Measurements from ENCODE around the gene MYO10. TPM values are rescaled to one million over a fixed set of nuclear protein-coding genes. Genes with fewer than 3 reads are reported as not detected.
A peak's percentile ranks its signal among the peaks of the same experiment; 100 is the strongest.
"Not testable (repeated sequence)": the region's sequence is repeated elsewhere in the genome, so short reads cannot be mapped to it uniquely, and the experiment has no call there.

Gene MYO10
- total RNA-seq, 4 donors from 2014 or later: 34.7 to 122 (median 71.2) TPM

- Histone ChIP-seq H3K27ac (peak overlapping the region in 2 of 4 donors; percentile 32 to 38), H3K4me1 (peaks cover 0 to 11% (median 0%) of the 10 kb centered on the region in 4 donors), H3K27me3 (no peaks in the 10 kb centered on the region), H3K36me3 (peaks cover 0 to 12% (median 0%) of the 10 kb centered on the region in 3 donors), H3K4me3 (no peak overlapping the region), H3K9me3 (no peaks in the 10 kb centered on the region)
- peak in 2 of 3 donors; percentile 54 to 62 for DNase-seq
- TF ChIP-seq POLR2A (IDR thresholded peaks at IDR 0.05) (no peak), CTCF (IDR thresholded peaks at IDR 0.05) (no peak)
These were observed 208.2 kb downstream of the MYO10 start for GRCh38 chr5:16727755-16728325.

GRCh38 chr5:16726538-16726946 lies 209.5 kb downstream of the MYO10 start:
- no peak overlapping the region for H3K4me3 ChIP-seq
- H3K9me3 ChIP-seq: no peaks in the 10 kb centered on the region
- peak overlapping the region in 1 of 4 donors; percentile 25 for H3K27ac ChIP-seq
- no peak for DNase-seq
- no peaks in the 10 kb centered on the region for H3K27me3 ChIP-seq
- H3K36me3 ChIP-seq: peaks cover 0 to 4% (median 0%) of the 10 kb centered on the region in 3 donors
- TF ChIP-seq CTCF (IDR thresholded peaks at IDR 0.05) (no peak), POLR2A (IDR thresholded peaks at IDR 0.05) (no peak)
- peaks cover 0 to 15% (median 0%) of the 10 kb centered on the region in 4 donors for H3K4me1 ChIP-seq

GRCh38 chr5:16725575-16725974 lies 210.5 kb downstream of the MYO10 start:
- TF ChIP-seq POLR2A (IDR thresholded peaks at IDR 0.05): no peak
- Histone ChIP-seq H3K27ac (no peak overlapping the region), H3K36me3 (no peaks in the 10 kb centered on the region)

GRCh38 chr5:16723821-16724220 lies 212.3 kb downstream of the MYO10 start:
- H3K4me1 ChIP-seq: peaks cover 0 to 19% (median 0%) of the 10 kb centered on the region in 4 donors
- H3K36me3 ChIP-seq: no peaks in the 10 kb centered on the region
- TF ChIP-seq POLR2A (IDR thresholded peaks at IDR 0.05): no peak
- TF ChIP-seq CTCF (IDR thresholded peaks at IDR 0.05): no peak
- H3K27ac ChIP-seq: no peak overlapping the region
- H3K9me3 ChIP-seq: no peaks in the 10 kb centered on the region
- H3K4me3 ChIP-seq: no peak overlapping the region
- no peak for DNase-seq
- H3K27me3 ChIP-seq: no peaks in the 10 kb centered on the region

More at GRCh38 chr5:16725575-16725974, 210.5 kb downstream of the MYO10 start:
- Histone ChIP-seq H3K4me3 (no peak overlapping the region), H3K27me3 (no peaks in the 10 kb centered on the region), H3K4me1 (peaks cover 0 to 19% (median 0%) of the 10 kb centered on the region in 4 donors), H3K9me3 (no peaks in the 10 kb centered on the region)
- no peak for DNase-seq

- TF ChIP-seq POLR2A (IDR thresholded peaks at IDR 0.05) (no peak), CTCF (IDR thresholded peaks at IDR 0.05) (no peak)
- DNase-seq: no peak
- Histone ChIP-seq H3K4me1 (peaks cover 0 to 8% (median 1%) of the 10 kb centered on the region in 4 donors), H3K27ac (peak overlapping the region in 2 of 4 donors; percentile 62 to 84), H3K9me3 (no peaks in the 10 kb centered on the region), H3K4me3 (no peak overlapping the region), H3K36me3 (no peaks in the 10 kb centered on the region), H3K27me3 (no peaks in the 10 kb centered on the region)
These were observed 214.0 kb downstream of the MYO10 start for GRCh38 chr5:16722097-16722495.

GRCh38 chr5:16721151-16722096 lies 214.7 kb downstream of the MYO10 start:
- Histone ChIP-seq H3K27me3 (no peaks in the 10 kb centered on the region), H3K27ac (peak overlapping the region in 3 of 4 donors; percentile 16 to 84 (median 62)), H3K4me3 (no peak overlapping the region), H3K9me3 (no peaks in the 10 kb centered on the region), H3K4me1 (peaks cover 0 to 8% (median 1%) of the 10 kb centered on the region in 4 donors), H3K36me3 (no peaks in the 10 kb centered on the region)
- no peak for DNase-seq
- TF ChIP-seq CTCF (IDR thresholded peaks at IDR 0.05) (no peak), POLR2A (IDR thresholded peaks at IDR 0.05) (no peak)

GRCh38 chr5:16718036-16718435 lies 218.1 kb downstream of the MYO10 start:
- H3K27me3 ChIP-seq, H3K4me3 ChIP-seq, H3K4me1 ChIP-seq, H3K27ac ChIP-seq, H3K9me3 ChIP-seq, H3K36me3 ChIP-seq, DNase-seq: not testable (repeated sequence)

Data from Peyer's patch (tissue), 4 donors.